GM21447 (cell line): ENCODE results near the gene AP3M1.
A peak's percentile ranks its signal among the peaks of the same experiment; 100 is the strongest.
"Not testable (repeated sequence)": the region's sequence is repeated elsewhere in the genome, so short reads cannot be mapped to it uniquely, and the experiment has no call there.

Experiments
- ATAC-seq: cut with Tn5 transposase; IDR thresholded peaks from one replicate; pipeline ENCODE4 v1.9.1; 2021; ENCODE audit not compliant: unreplicated experiment

The AP3M1 gene

GRCh38 chr10:74163319-74164068, 12.9 kb upstream of the AP3M1 start:
- ATAC-seq: no peak

- no peak for ATAC-seq
Observed at GRCh38 chr10:74160013-74160412, 9.4 kb upstream of the AP3M1 start.

- ATAC-seq: peak; percentile 56
Observed at GRCh38 chr10:74156919-74157289, 6.3 kb upstream of the AP3M1 start.

- ATAC-seq: no peak
Observed at GRCh38 chr10:74153676-74154075, 3.0 kb upstream of the AP3M1 start.

- ATAC-seq: no peak
Observed at GRCh38 chr10:74153123-74153522, 2.5 kb upstream of the AP3M1 start.

- no peak for ATAC-seq
Observed at GRCh38 chr10:74151879-74152722, 1.5 kb upstream of the AP3M1 start.

GRCh38 chr10:74150990-74151878, 606 bp upstream of the AP3M1 start, which contains the start of gene ADK:
Gene ADK (plus strand): TSS chr10:74151221. CDS start chr10:74151279, 58 bp downstream.
- peak; percentile 81 for ATAC-seq

- ATAC-seq: not testable (repeated sequence)
Observed at GRCh38 chr10:74146980-74147379, 3.6 kb downstream of the AP3M1 start.

GRCh38 chr10:74145133-74145532, 5.5 kb downstream of the AP3M1 start:
- no peak for ATAC-seq

GRCh38 chr10:74140553-74140952, 10.1 kb downstream of the AP3M1 start:
- ATAC-seq: no peak

GRCh38 chr10:74139981-74140380, 10.6 kb downstream of the AP3M1 start:
- ATAC-seq: no peak

- ATAC-seq: not testable (repeated sequence)
Observed at GRCh38 chr10:74138596-74138995, 12.0 kb downstream of the AP3M1 start.

GRCh38 chr10:74137992-74138391, 12.6 kb downstream of the AP3M1 start:
- no peak for ATAC-seq

GRCh38 chr10:74135452-74135851, 15.2 kb downstream of the AP3M1 start:
- no peak for ATAC-seq

GRCh38 chr10:74133923-74134820, 16.5 kb downstream of the AP3M1 start:
- ATAC-seq: no peak

GRCh38 chr10:74123081-74123480, 27.5 kb downstream of the AP3M1 start:
- ATAC-seq: no peak

GRCh38 chr10:74122060-74122459, 28.6 kb downstream of the AP3M1 start:
- no peak for ATAC-seq

GRCh38 chr10:74121368-74121767, 29.3 kb downstream of the AP3M1 start:
- ATAC-seq: no peak

- ATAC-seq: no peak
Observed at GRCh38 chr10:74120911-74121310, 29.7 kb downstream of the AP3M1 start.

- no peak for ATAC-seq
Observed at GRCh38 chr10:74118804-74119203, 31.8 kb downstream of the AP3M1 start.
